Stimulated activated CD4-positive, alpha-beta T cell treated with anti-CD3 and anti-CD28 coated beads, Interleukin-12 subunit alpha, Interleukin-12 subunit beta, amount 100 ng/mL, for 48 hours (primary cell): ENCODE measurements around the gene KRT80.

Source experiments
- DNase-seq, 3 donors: peaks; one replicate each; pipeline ENCODE4 v3.0.0-alpha.2; 2020; ENCODE audit warnings: low read depth in 2 of 3, low spot score in 1 of 3

KRT80 gene

GRCh38 chr12:52141875-52142274 lies 49.9 kb downstream of the KRT80 start:
- no peak for DNase-seq

- no peak for DNase-seq
These were observed 50.5 kb downstream of the KRT80 start for GRCh38 chr12:52141306-52141705.

GRCh38 chr12:52139579-52140062 lies 52.2 kb downstream of the KRT80 start:
- peak in 2 of 3 donors; percentile 12 to 24 for DNase-seq

GRCh38 chr12:52139147-52139546 lies 52.7 kb downstream of the KRT80 start:
- no peak for DNase-seq

- no peak for DNase-seq
These were observed 54.1 kb downstream of the KRT80 start for GRCh38 chr12:52137746-52138145.

- DNase-seq: no peak
These were observed 59.1 kb downstream of the KRT80 start for GRCh38 chr12:52132754-52133161.

- no peak for DNase-seq
These were observed 61.1 kb downstream of the KRT80 start for GRCh38 chr12:52130711-52131110.

GRCh38 chr12:52127683-52128450 lies 63.9 kb downstream of the KRT80 start:
- no peak for DNase-seq

GRCh38 chr12:52126605-52127578 lies 64.9 kb downstream of the KRT80 start:
- DNase-seq: no peak

GRCh38 chr12:52126050-52126604 lies 65.7 kb downstream of the KRT80 start:
- DNase-seq: no peak

GRCh38 chr12:52125476-52125900 lies 66.3 kb downstream of the KRT80 start:
- DNase-seq: no peak

GRCh38 chr12:52123487-52124186 lies 68.2 kb downstream of the KRT80 start:
- DNase-seq: no peak

- DNase-seq: no peak
These were observed 68.9 kb downstream of the KRT80 start for GRCh38 chr12:52122904-52123303.

GRCh38 chr12:52122540-52122871 lies 69.3 kb downstream of the KRT80 start:
- no peak for DNase-seq

GRCh38 chr12:52121824-52122539 lies 69.8 kb downstream of the KRT80 start:
- DNase-seq: peak; percentile 44 to 62 (median 60)

GRCh38 chr12:52120951-52121823 lies 70.6 kb downstream of the KRT80 start:
- no peak for DNase-seq

- DNase-seq: peak in 1 of 3 donors; percentile 12
These were observed 72.2 kb downstream of the KRT80 start for GRCh38 chr12:52119398-52120254.
